GM19463 (cell line): Measurements from ENCODE around the gene CC2D2A.

ENCODE experiments used
- ATAC-seq: cut with Tn5 transposase; IDR thresholded peaks from one replicate; pipeline ENCODE4 v1.9.1; 2021; ENCODE audit warnings: mild to moderate bottlenecking, moderate library complexity; ENCODE audit not compliant: unreplicated experiment

CC2D2A gene

DNA sequence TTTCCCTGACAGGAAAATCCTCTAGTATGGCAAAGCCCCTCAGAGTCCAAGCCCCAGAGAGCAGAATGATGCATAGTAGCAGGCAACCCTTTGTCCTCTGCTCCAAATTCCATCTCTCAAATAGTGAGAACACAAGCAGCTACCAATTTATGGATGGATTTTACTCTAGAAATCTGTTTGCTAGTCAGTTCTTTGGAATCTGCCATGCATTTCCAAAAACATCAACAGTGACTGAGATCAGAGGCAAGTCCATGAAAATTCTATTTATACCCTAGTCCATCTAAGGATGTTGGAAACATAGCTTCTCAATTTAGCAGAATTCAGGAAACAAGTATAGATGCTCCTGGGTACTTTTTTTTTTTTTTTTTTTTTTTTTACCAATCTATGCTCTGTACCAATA is 10.0 kb upstream of the CC2D2A start:
- ATAC-seq: no peak

DNA sequence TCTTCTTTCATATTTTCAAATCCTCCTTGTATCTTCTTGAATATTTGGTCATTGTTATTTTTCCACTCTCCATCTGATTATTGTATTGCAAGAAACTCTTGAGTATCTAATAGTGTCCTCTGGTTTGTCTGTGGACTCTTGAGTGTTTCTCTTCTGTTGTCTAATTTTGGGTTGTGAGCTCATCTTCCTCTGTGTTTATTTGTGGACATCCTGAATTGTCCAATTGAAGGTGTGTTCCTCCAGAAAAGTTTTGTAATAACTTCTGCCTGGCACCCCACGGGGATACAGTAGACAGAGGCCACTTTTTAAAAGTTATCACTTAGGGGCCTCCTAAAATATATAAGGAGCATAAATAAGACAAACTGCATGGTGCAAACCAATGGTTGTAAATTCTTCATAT is 3.1 kb upstream of the CC2D2A start:
- ATAC-seq: no peak

DNA sequence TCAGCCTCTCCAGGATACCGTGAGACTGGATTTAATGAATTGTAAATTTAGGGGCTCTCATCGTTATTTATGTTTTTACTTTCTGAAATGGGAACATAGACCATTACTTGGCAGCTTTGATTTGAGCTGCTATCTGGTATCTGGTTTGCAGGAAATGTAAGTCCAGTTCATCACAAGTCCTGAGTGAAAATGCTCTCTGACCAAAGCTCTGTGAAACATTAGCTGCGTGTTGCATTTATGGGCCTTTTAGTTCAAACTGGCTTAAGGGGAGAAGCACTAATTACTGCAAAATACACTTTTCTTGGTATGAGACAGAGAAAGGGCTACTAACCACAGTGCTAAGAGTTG is 420 bp downstream of the CC2D2A start:
- ATAC-seq: no peak

DNA sequence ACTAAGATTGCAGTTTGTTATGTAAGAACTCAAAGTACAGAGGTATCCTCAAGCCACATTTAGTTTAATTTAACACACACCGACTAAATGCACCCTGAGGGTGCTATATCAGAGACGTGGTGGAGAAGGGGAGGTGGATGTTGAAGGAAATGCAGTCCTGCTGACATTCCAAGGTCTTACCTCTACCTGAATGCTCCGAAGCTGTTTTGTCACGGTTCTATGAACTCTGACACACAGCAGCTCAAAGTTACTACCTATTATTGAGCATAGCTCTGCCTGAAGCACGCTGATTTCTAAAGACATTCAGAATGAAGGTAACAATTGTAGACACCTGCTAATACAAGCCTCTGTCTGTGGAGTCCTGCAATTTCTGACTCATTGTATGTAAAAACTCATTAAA is 6.7 kb downstream of the CC2D2A start:
- ATAC-seq: no peak

DNA sequence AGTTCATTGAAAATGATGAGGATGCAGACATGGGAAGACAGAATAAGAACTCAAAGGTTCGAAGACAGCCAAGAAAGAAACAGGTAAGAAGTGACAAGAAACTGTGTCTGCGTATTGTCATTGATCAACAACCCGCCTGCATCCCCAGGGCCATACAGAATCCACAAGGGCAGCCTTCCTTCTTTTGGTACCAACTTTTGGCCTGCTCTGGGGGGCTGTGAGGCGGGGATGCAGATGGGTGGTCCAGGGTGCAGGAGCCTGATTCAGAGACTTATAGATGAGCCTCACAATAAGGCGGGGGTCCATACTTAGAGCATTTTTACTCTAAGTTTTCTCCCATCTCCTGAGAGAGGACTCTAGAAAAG is 9.0 kb downstream of the CC2D2A start:
- no peak for ATAC-seq

DNA sequence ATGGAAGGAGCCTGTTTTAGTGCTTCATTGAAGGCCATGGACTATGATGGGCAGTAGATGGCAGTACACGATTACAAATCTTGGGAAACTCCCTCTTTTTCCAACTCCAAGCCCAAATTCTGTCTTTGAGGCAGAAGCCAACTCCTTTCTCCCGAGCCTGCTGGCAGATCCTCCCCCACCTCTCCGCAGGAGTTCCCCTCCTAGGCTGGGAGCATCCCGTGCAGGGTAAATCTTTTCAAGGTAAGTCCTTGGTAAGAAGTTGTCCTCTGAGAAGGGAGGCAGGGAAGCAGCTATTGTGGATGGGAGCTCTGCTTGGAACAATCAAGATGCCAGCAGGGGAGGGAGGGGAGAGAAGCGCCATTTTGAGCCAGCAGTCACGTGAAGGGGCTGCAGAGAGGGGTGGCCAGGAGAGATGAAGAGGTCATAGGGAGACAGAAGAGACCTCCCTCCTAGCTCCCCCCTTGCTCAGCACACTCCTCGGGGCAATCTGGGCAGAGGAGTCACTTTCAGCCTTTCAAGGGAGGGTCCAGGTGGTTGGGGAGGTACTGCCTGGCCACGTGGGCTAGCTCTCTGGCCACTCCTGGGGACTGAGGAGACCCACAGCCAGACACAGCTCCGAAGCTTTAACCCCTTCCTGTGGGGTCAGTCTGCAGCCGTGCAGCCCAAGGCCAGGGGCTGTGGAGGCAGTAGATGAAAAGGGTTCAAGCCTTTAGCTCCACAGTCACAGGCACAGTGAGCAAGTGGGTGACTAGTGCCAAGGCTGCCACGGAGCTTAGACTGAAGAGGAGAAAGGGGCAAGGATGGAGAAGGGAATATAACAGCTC is 9.6 kb downstream of the CC2D2A start:
- ATAC-seq: no peak

DNA sequence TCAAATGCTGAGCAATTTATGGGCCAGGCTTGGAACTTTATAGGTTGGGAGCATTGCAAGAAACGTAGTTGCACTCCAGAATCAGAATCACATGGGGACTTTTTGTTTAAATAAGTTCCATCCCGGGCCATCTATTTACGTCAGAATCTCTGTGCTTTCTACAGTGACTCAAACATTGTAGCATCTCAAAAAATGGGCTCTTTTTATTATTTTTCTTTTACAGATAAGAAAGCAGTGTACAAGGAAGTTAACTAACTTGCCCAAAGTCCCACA is 10.2 kb downstream of the CC2D2A start:
- no peak for ATAC-seq

DNA sequence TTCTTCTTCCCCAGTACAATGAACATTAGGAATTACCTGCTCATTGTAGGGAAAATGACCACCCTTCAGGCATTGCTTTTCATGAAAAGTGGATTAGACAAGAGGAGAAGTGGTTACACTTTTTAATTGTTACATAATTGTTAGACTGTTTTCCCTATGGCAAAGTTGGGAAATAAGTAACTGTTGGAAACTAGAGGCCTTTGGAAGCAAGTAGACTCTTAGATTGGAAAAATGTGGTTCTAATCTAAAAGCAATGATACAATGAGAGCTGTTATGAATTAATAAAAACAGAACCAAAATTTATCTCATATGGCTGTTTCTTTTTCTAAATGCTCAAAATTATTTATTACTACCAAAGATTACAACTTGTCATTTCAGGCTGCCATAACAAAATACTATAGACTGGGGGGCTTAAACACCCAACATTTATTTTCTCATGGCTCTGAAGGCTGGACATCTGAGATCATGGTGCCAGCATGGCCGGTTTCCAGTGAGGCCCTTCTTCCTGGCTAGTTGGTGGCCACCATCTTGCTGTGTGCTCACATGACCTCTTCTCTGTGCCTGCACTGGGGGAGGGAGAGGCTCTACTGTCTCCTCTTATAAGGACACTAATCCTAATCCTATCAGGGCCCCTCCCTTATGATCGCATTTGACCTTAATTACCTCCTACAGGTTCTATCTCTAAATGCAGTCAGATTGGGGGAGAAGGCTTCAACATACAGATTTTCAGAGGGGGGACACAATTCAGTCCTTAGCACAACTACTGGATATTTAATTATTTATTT is 12.5 kb downstream of the CC2D2A start:
- ATAC-seq: no peak

DNA sequence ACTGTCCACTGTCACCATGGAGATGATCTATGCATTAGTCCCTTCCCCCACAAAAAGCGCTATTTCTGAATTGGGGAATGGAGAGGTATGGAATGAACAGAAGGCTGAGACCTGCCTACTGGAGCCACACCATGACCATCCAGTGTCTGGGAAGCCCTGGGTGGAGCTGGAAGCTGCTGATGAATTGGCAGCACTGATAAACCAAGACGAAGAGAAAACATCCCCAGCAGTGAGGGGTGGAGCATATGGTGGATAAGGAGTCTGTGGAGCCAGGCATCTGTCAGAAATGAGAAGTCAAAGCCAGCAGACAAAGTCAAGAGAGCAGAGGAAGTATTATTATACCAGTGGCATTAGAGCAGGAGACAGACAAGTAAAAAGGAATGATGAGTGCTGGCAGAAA is 13.2 kb downstream of the CC2D2A start:
- no peak for ATAC-seq

DNA sequence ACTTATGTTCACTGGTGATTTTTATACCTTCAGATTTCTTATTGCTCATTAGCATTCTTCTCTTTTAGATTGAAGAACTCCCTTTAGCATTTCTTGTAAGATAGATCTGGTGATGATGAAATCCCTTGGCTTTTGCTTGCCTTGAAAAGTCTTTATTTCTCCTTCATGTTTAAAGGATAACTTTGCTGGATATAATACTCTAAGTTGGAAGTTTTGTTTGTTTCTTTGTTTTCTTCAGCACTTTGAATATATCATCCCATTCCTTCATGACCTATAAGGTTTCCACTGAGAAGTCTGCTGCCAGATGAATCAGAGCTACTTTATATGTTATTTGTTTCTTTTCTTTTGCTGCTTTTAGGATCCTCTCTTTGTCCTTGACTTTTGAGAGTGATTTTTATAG is 18.5 kb downstream of the CC2D2A start:
- no peak for ATAC-seq

DNA sequence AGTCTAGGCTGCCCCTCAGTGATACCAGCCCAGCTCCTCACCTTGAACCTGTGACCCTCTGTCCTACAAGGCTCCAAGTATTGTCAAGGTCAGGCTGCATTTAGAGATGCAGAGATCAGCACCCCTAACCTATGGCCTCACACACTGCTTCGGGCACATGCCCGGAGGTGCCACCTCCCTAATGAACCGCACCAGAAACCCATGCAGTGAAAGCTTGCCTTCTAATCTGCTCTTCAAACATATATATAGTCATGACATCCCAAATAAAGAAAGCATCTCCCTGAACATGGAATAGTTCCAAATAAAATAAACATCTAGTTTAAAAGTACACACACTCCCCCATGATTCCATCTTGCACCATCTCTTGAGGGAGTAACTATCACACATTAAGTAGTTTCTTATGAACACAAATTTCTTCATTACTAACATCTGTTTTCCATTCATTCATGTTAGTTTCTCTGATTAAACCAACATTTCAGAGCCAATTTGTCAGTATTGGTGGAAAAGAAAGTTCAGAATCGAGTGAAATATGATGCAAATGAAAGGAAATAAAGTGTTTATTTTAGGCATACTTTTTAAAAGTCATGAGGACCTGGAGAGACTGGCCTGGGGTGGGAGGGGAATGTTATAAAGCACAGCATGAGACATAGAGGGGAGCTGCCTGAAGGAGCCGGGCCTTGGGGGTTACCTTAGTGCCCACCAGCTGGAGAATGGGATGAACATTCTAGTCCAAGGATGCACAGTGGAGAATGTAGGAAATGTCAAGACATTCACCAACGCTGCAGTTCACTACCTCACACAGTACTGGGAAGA is 19.2 kb downstream of the CC2D2A start:
- ATAC-seq: no peak

DNA sequence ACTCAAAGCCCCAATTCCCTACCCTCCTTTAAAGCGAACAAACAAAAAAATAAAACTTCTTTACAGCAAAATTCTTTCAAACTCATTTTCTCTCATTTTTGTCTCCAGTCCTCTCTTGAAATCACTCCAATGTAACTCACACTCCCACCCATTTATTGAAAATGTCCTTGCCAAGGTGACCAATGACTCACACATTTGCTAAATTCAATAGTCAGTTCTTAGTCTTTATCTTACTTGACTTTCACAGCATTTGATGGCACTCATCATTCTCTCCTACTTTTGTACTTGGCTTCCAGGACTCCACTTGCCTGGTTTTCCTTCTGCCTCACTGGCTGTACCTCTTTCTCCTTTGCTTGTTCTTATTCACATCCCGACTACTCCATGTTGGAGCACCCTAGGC is 19.9 kb downstream of the CC2D2A start:
- no peak for ATAC-seq

DNA sequence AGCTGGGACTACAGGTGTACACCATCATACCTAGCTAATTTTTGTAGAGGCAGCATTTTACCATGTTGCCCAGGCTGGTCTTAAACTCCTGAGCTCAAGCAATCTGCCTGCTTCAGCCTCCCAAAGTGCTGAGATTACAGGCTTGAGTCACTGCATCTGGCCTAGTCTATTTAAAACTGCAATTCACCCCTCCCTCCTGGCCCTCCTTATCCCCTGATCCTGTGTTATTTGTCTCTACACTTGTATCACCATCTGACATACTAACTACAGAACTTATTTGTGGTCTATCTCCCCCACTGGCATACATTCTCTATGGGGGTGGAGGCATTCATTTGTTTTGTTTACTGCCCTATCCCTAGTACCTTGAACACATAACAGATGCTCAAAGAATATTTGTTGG is 23.7 kb downstream of the CC2D2A start:
- no peak for ATAC-seq

DNA sequence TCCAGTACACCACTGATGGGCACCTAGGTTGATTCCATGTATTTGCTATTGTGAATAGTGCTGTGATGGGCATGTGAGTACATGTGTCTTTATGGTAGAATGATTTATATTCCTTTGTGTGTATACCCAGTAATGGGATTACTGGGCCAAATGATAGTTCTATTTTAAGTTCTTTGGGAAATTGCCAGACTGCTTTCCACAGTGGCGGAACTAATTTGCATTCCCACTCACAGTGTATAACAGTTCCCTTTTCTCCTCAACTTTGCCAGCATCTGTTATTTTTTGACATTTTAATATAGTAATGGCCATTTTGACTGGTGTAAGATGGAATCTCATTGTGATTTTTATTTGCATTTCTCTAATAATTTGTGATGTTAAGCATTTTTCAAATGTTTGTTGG is 25.9 kb downstream of the CC2D2A start:
- no peak for ATAC-seq

DNA sequence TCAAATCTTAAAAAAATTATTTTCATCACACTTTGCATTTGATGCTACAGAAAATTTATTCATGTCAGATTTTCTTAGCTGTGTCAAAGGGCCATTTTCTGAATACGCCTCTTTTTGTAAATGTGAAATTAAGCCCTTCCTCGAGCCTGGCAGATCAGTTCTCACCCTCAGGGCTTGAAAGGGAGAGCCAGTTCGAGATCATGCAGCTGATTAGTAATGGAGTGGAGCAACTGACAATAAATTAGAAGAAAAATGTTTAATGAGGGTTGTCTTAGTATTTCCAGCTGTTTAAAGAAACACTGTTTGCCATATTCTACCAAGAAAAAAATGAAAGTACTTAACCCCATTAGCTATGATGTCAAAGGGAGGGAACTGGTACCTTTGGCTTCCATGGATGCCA is 28.7 kb downstream of the CC2D2A start:
- no peak for ATAC-seq

DNA sequence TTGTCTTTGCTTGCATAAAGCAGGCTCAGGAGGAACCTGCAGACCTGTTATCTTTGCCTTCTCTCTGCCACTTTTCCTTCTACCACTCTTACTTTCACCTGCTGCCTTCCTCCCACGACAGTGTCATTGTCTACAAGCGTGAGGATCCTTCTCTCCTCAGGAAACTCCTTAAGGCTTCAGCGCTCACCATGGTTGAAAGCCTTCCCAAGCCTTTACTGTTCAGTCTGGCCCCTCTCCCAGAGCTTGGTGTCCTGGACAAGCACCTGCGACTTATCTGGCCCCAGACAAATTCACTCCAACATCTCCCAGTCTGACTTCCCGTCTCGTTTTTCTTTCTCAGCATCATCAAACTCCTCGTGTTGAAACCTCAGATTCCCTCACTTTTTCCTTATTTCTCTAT is 31.0 kb downstream of the CC2D2A start:
- ATAC-seq: no peak

DNA sequence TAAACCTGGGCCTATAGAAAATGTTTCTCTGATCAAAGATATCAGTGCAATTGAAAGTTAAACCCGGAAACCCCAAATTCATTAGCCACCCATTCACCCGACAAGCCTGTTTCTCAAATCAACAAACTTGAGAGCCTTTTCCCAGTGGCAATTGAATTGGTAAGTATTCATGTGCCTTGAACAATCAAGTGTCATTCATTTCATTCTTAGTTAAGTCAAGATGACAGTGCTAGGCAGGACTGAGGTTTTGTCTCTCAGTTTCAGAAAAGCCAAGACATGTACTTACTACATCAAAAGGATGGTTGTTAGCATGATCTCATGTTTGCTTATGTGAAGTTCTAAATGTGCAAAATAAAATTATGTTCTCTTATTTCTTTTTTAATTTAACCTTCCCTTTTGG is 32.3 kb downstream of the CC2D2A start:
- no peak for ATAC-seq

DNA sequence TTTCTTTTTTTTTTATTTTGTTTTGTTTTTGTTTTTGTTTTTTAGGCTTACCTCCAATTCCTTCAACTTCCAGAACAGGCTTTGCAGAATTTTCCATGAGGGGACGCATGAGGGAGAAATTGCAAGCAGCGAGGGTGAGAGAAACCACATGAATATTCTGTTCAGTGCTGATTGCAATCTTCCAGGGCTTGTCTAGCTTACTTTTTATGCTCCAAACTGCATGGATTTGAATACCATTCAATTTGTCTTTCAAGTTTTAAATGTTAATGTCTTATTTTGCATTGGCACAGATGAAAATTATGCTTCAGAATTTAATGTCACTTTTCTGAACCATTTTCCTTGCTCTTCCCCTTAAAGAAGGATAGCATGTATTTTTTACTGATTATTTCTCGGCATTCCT is 32.7 kb downstream of the CC2D2A start:
- ATAC-seq: no peak

DNA sequence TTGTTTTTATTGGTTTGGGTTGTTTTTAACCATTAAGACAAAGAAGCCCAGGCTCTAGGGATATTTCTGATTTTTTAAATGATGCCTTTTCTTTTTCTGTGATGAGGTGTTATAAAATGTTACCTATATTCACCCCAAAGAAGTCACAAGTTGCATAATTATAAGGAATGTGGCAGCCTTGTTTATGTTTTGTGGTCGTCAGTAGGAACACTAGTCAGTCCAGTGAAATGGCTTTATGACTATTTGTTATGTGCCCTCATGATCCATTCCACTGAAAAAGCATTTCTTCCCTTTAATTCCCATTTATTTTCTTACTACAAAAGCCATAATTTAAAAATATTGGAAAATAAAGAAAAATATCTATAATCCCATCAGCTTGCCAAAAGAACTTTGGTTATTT is 34.4 kb downstream of the CC2D2A start:
- no peak for ATAC-seq

DNA sequence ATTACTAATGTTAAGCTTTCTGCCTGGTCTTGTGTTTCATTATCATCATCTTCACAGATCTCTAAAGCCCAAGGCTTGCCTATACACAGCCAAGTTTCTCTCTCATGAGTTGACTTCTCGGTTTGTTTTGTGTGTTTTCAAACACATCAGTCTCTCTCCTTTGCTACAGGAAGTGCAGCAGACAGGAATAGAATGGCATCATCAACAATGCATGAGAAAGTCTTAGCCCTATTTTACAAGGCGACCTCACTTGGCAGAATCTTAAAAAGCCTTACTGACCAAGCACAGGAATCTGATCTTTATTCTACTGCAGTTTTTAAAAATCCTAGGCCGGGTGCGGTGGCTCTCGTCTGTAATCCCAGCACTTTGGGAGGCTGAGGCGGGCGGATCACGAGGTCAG is 36.8 kb downstream of the CC2D2A start:
- ATAC-seq: no peak

DNA sequence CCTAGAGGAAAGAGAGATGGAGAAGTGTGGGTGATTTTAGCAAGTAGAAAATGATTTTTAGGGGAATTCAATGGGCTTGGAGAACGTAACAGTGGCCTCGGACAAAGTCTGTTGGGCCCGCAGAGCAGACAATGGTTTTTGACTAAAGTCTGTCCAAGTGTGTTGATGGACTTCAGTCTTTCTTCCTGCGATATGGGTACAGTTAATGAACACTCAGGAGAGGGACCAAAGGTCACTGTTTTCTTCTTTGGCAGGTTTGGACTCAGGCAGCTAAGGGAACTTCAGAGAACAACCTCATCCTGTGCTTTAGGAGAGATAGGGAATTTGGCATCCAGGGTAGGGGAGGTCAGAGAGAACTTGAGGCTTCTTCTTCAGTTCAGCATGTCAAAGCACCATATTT is 38.0 kb downstream of the CC2D2A start:
- ATAC-seq: no peak

DNA sequence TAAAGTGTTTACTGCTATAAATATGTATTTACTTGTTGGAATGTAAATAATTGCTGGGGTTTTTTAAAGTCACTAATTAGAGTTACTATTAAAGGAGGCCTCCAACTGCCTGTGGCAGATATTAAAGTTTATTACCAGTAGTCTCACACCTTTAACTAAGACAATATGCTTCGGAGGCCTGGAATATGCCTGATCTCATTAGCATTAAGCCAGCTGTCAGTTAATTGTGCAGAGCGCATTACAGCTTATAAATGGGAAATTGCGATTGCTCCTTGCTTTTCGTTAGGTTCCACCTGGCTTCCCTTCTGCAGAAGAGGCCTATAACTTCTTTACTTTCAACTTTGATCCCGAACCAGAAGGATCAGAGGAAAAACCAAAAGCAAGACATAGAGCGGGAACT is 41.3 kb downstream of the CC2D2A start:
- ATAC-seq: no peak
